B cell (primary cell): ENCODE measurements around the gene CXCR2. TPM values are rescaled to one million over a fixed set of nuclear protein-coding genes. Genes with fewer than 3 reads are reported as not detected.

Source experiments
- ATAC-seq: fragments of 200-7000 bp; cut with Tn5 transposase; one replicate; pipeline ENCODE4 v1.10.0; 2021; ENCODE audit warnings: low read depth, mild to moderate bottlenecking, moderate number of reproducible peaks, moderate library complexity
- CTCF ChIA-PET: fragments of 350-600 bp; sonication (Branson Sonifier 250); formaldehyde crosslinking; loops from one replicate; lab custom pipeline; 2021; ENCODE audit warnings: antibody characterized with exemption, inconsistent platforms; lab: Charles Lee
- POLR2A ChIA-PET: fragments of 350-600 bp; sonication (Branson Sonifier 250); formaldehyde crosslinking; loops from one replicate; lab custom pipeline; 2021; ENCODE audit warnings: antibody characterized with exemption; lab: Charles Lee
- DNase-seq: peaks from one replicate; pipeline ENCODE4 v3.0.0; 2013
- H2AFZ ChIP-seq: 2 replicates; pipeline ENCODE4 v1.6.1; 2012; ENCODE audit warnings: mild to moderate bottlenecking, low read depth, low read length; ENCODE audit not compliant: insufficient read depth, poor library complexity, severe bottlenecking
- H3K27ac ChIP-seq, 2 donors: 1 replicate in 1 of 2; 2 replicates in 1 of 2; pipeline ENCODE4 v1.5.1; 2012 to 2013; ENCODE audit warnings: low read length in 2 of 2, mild to moderate bottlenecking in 2 of 2, moderate library complexity in 1 of 2
- H3K27me3 ChIP-seq, 4 experiments: fragments of 200-600 bp in 1 of 4; sonication (generic) in 1 of 4; replicated peaks in 1 of 4; 1 replicate in 2 of 4; 2 replicates in 2 of 4; pipeline versions ENCODE4 v1.6.1 to v1.7.0; 2013 to 2016; ENCODE audit warnings: low read length in 3 of 4, mild to moderate bottlenecking in 2 of 4, mixed read lengths in 1 of 4, moderate library complexity in 1 of 4; ENCODE audit not compliant: insufficient read depth in 4 of 4, control insufficient read depth in 3 of 4; ENCODE audit errors: control extremely low read depth in 1 of 4
- H3K36me3 ChIP-seq, 2 experiments: replicated peaks in 1 of 2; 1 replicate in 1 of 2; 2 replicates in 1 of 2; pipeline versions ENCODE4 v1.6.1 to v1.7.1; 2013; ENCODE audit warnings: low read length in 1 of 2; ENCODE audit not compliant: insufficient read depth in 2 of 2, control insufficient read depth in 1 of 2; ENCODE audit errors: control extremely low read depth in 1 of 2, extremely low read depth in 1 of 2
- H3K4me1 ChIP-seq, 2 donors: fragments of 200-600 bp in 1 of 2; sonication (generic) in 1 of 2; 1 replicate in 1 of 2; 2 replicates in 1 of 2; pipeline versions ENCODE4 v1.5.1 to v1.6.1; 2013 to 2017; ENCODE audit warnings: low read length in 2 of 2; ENCODE audit not compliant: control insufficient read depth in 2 of 2, insufficient read depth in 2 of 2
- H3K4me2 ChIP-seq: replicated peaks from 2 replicates; pipeline ENCODE3; 2012; ENCODE audit warnings: mild to moderate bottlenecking, low read depth, low read length; ENCODE audit not compliant: poor library complexity, severe bottlenecking
- H3K4me3 ChIP-seq, 5 experiments: fragments of 200-600 bp in 1 of 5; sonication (generic) in 1 of 5; 1 replicate in 3 of 5; 2 replicates in 2 of 5; pipeline versions ENCODE4 v1.5.1 to v1.7.0; 2011 to 2016; ENCODE audit warnings: low read length in 4 of 5, mild to moderate bottlenecking in 4 of 5, low read depth in 2 of 5, control low read depth in 1 of 5, moderate library complexity in 1 of 5; ENCODE audit not compliant: insufficient read depth in 1 of 5; ENCODE audit errors: control extremely low read depth in 1 of 5, extremely low read depth in 1 of 5
- H3K79me2 ChIP-seq: fragments of 200-600 bp; sonication (generic); one replicate; pipeline ENCODE4 v1.6.0; 2016; ENCODE audit warnings: low read length; ENCODE audit not compliant: control insufficient read depth, insufficient read depth
- H3K9ac ChIP-seq: fragments of 200-600 bp; sonication (generic); 2 replicates; pipeline ENCODE4 v1.6.1; 2017; ENCODE audit warnings: mild to moderate bottlenecking, low read length, moderate library complexity
- H3K9me3 ChIP-seq, 3 donors: one replicate each; pipeline versions ENCODE4 v1.6.1 to v1.7.1; 2013; ENCODE audit warnings: low read length in 2 of 3; ENCODE audit not compliant: control insufficient read depth in 2 of 3, insufficient read depth in 1 of 3; ENCODE audit errors: control extremely low read depth in 1 of 3
- H4K20me1 ChIP-seq: 2 replicates; pipeline ENCODE4 v1.6.0; 2012; ENCODE audit warnings: mild to moderate bottlenecking, low read length; ENCODE audit not compliant: insufficient read depth, control insufficient read depth, poor library complexity, severe bottlenecking
- H3K27ac Mint-ChIP-seq: one replicate; pipeline ENCODE4 v1.8.0; 2021; ENCODE audit warnings: mixed read lengths
- H3K27me3 Mint-ChIP-seq: one replicate; pipeline ENCODE4 v1.8.0; 2021; ENCODE audit warnings: mixed read lengths
- H3K4me1 Mint-ChIP-seq: one replicate; pipeline ENCODE4 v1.8.0; 2021; ENCODE audit warnings: mixed read lengths
- H3K4me3 Mint-ChIP-seq: one replicate; pipeline ENCODE4 v1.8.0; 2021; ENCODE audit warnings: mixed read lengths
- H3K9me3 Mint-ChIP-seq: one replicate; pipeline ENCODE4 v1.8.0; 2022; ENCODE audit warnings: mixed read lengths; ENCODE audit not compliant: insufficient read depth
- CTCF ChIP-seq: fragments of 200-600 bp; IDR thresholded peaks from one replicate; pipeline ENCODE4 v1.8.0; 2022; ENCODE audit warnings: antibody characterized with exemption, mild to moderate bottlenecking
- EZH2 ChIP-seq: IDR thresholded peaks from 2 replicates; pipeline ENCODE4 v1.6.1; 2012; ENCODE audit warnings: borderline replicate concordance, low read depth, mild to moderate bottlenecking, moderate library complexity, low read length; ENCODE audit not compliant: insufficient read depth, poor library complexity, severe bottlenecking
- WGBS: methylation state at CpG from one replicate; pipeline ENCODE4 v1.1.5; 2013; ENCODE audit warnings: missing lambda C conversion rate; ENCODE audit not compliant: insufficient coverage; 5-methylcytosine and 5-hydroxymethylcytosine counted together
- intact Hi-C: fragments of 100-400 bp; cut with micrococcal nuclease; formaldehyde crosslinking; loops from one replicate; pipeline ENCODE4 v1.10.0; 2022
- polyA plus RNA-seq: library from polyadenylated mRNA; depleted of rRNA; stranded (reverse); fragments of >200 nt; gene quantifications from 2 replicates; pipeline ENCODE4 v1.2.3, GENCODE V29; 2012
- total RNA-seq, 2 donors: library from RNA; stranded (reverse); fragments of 120-200 nt in 1 of 2; gene quantifications; 1 replicate in 1 of 2; 2 replicates in 1 of 2; pipeline versions ENCODE4 v1.2.3 to v1.2.4, GENCODE V29; 2013 to 2022

CXCR2 gene
- total and polyA plus RNA-seq, 2 donors (not counting 1 experiment from before 2014, with no cell fraction given): 0.03 TPM; not detected in 1

GRCh38 chr2:218145124-218145523 is 19.3 kb downstream of the CXCR2 start:
- H3K4me2 ChIP-seq: no peak overlapping the region
- H3K36me3 ChIP-seq: no peaks in the 10 kb centered on the region
- H3K4me3 ChIP-seq: no peak overlapping the region
- DNase-seq: no peak
- no peaks in the 10 kb centered on the region for H3K27me3 ChIP-seq
- no peaks in the 10 kb centered on the region for H4K20me1 ChIP-seq
- no peak overlapping the region for H3K4me3 Mint-ChIP-seq
- peaks cover 7 to 8% of the 10 kb centered on the region in 2 donors for H3K4me1 ChIP-seq
- H3K79me2 ChIP-seq: no peaks in the 10 kb centered on the region
- ChIA-PET CTCF (no interaction called here), POLR2A (no interaction called here)
- no peak for TF ChIP-seq EZH2
- no peak for TF ChIP-seq CTCF
- no peak overlapping the region for H3K27ac Mint-ChIP-seq
- peaks cover 17% of the 10 kb centered on the region for H3K27me3 Mint-ChIP-seq
- no peak overlapping the region for H3K27ac ChIP-seq
- ATAC-seq: no peak
- no peak overlapping the region for H2AFZ ChIP-seq
- no peaks in the 10 kb centered on the region for H3K9me3 Mint-ChIP-seq
- H3K9me3 ChIP-seq: peaks cover 0 to 7% (median 0%) of the 10 kb centered on the region in 3 donors
- peaks cover 13% of the 10 kb centered on the region for H3K4me1 Mint-ChIP-seq
- 70% methylated on average over 3 of the region's 3 CpGs for WGBS
- intact Hi-C loops: no loop called here
- H3K9ac ChIP-seq: no peak overlapping the region

- no peaks in the 10 kb centered on the region for H3K27me3 ChIP-seq
- peaks cover 9 to 10% of the 10 kb centered on the region in 2 donors for H3K4me1 ChIP-seq
- no peak overlapping the region for H3K9ac ChIP-seq
- intact Hi-C loops: no loop called here
- no peaks in the 10 kb centered on the region for H4K20me1 ChIP-seq
- Mint-ChIP-seq H3K4me3 (no peak overlapping the region), H3K27me3 (peaks cover 10% of the 10 kb centered on the region), H3K4me1 (peaks cover 14% of the 10 kb centered on the region), H3K9me3 (no peaks in the 10 kb centered on the region), H3K27ac (no peak overlapping the region)
- H3K4me2 ChIP-seq: no peak overlapping the region
- TF ChIP-seq EZH2 (no peak), CTCF (no peak)
- DNase-seq (no peak), ATAC-seq (no peak)
- ChIA-PET CTCF (no interaction called here), POLR2A (no interaction called here)
- H3K36me3 ChIP-seq: no peaks in the 10 kb centered on the region
- H3K4me3 ChIP-seq: no peak overlapping the region
- H3K9me3 ChIP-seq: peaks cover 0 to 7% (median 0%) of the 10 kb centered on the region in 3 donors
- H3K27ac ChIP-seq: no peak overlapping the region
- H2AFZ ChIP-seq: no peak overlapping the region
- H3K79me2 ChIP-seq: no peaks in the 10 kb centered on the region
Observed at GRCh38 chr2:218146056-218146455, 20.2 kb downstream of the CXCR2 start.
